NCI-H82 treated with DMSO at 0.1 percent for 48 hours (cell line): ENCODE data around the gene ENAH.
A peak's percentile ranks its signal among the peaks of the same experiment; 100 is the strongest.
"Not testable (repeated sequence)": the region's sequence is repeated elsewhere in the genome, so short reads cannot be mapped to it uniquely, and the experiment has no call there.

Experiments used
- DNase-seq: peaks from one replicate; lab custom pipeline; 2025; ENCODE audit not compliant: unreplicated experiment; lab: John Stamatoyannopoulos, UW

The ENAH gene

GRCh38 chr1:225652729-225653462, at the start of gene ENAH:
Gene ENAH (minus strand): TSS chr1:225653123. CDS start chr1:225652690, 433 bp downstream.
- peak; percentile 81 for DNase-seq

- DNase-seq: no peak
Measured at GRCh38 chr1:225700889-225701465, 48.1 kb upstream of the ENAH start.

- no peak for DNase-seq
Measured at GRCh38 chr1:225700164-225700821, 47.4 kb upstream of the ENAH start.

GRCh38 chr1:225699336-225699735, 46.4 kb upstream of the ENAH start:
- no peak for DNase-seq

GRCh38 chr1:225698194-225698593, 45.3 kb upstream of the ENAH start:
- not testable (repeated sequence) for DNase-seq

- DNase-seq: no peak
Measured at GRCh38 chr1:225697428-225697827, 44.5 kb upstream of the ENAH start.

GRCh38 chr1:225695578-225696337, 42.8 kb upstream of the ENAH start:
- DNase-seq: no peak

- DNase-seq: no peak
Measured at GRCh38 chr1:225694151-225694603, 41.3 kb upstream of the ENAH start.

- not testable (repeated sequence) for DNase-seq
Measured at GRCh38 chr1:225693697-225694096, 40.8 kb upstream of the ENAH start.

- no peak for DNase-seq
Measured at GRCh38 chr1:225693085-225693696, 40.3 kb upstream of the ENAH start.

GRCh38 chr1:225692517-225692879, 39.6 kb upstream of the ENAH start:
- DNase-seq: no peak

- no peak for DNase-seq
Measured at GRCh38 chr1:225691861-225692516, 39.1 kb upstream of the ENAH start.

- no peak for DNase-seq
Measured at GRCh38 chr1:225691377-225691776, 38.5 kb upstream of the ENAH start.

GRCh38 chr1:225689882-225690459, 37.0 kb upstream of the ENAH start:
- DNase-seq: no peak

GRCh38 chr1:225688345-225688744, 35.4 kb upstream of the ENAH start:
- no peak for DNase-seq

- no peak for DNase-seq
Measured at GRCh38 chr1:225685476-225686176, 32.7 kb upstream of the ENAH start.

- DNase-seq: no peak
Measured at GRCh38 chr1:225684741-225685140, 31.8 kb upstream of the ENAH start.

GRCh38 chr1:225681231-225681630, 28.3 kb upstream of the ENAH start:
- no peak for DNase-seq

GRCh38 chr1:225678545-225678944, 25.6 kb upstream of the ENAH start:
- no peak for DNase-seq
